ENCODE data around the gene CC2D2B. TPM values are rescaled to one million over a fixed set of nuclear protein-coding genes. Genes with fewer than 3 reads are reported as not detected.

The CC2D2B gene
- total and polyA plus RNA-seq, 2 of the 8 experiments (the other 6 are each of a cell fraction or from before 2014, with no cell fraction given), result 0.09 to 0.71 TPM

DNA sequence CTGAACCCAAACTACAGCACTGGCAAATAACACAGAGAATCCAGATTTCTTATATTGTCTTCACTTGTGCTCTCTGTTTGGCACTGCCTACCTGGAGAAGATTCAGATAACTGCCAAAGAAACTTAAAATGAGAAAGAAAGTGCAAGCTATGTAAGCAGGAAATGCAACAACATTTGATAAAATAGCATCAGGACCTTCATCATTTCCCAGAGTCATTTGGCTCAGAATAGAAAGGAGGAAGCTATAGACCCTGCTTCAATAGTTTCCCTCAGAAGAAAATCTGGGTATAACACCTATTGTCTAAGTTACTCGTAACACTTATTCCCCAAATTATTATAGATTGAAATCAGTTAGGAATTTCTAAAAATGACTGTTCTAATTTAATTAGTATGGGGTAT lies 56.2 kb downstream of the CC2D2B start:
- Histone ChIP-seq H3K4me2 (ENCODE audit: insufficient read depth in 1 of 2, low read depth in 2 of 2, low read length in 2 of 2) (no peak overlapping the region), H3K36me3 (ENCODE audit: control insufficient read depth in 2 of 4, insufficient read depth in 4 of 4, low read length in 3 of 4) (no peaks in the 10 kb centered on the region), H4K20me1 (replicated peaks in 1 of 2; ENCODE audit: control insufficient read depth in 1 of 2, insufficient read depth in 2 of 2, low read length in 2 of 2) (no peaks in the 10 kb centered on the region), H2BK5ac (ENCODE audit: low read depth, low read length) (no peak overlapping the region), H3K23ac (ENCODE audit: insufficient read length) (no peak overlapping the region), H4K5ac (ENCODE audit: insufficient read length, low read depth, low read length) (no peak overlapping the region), H2BK120ac (replicated peaks; ENCODE audit: low read depth, low read length) (no peak overlapping the region), H2BK15ac (ENCODE audit: low read length) (no peak overlapping the region), H3K4me1 (replicated peaks in 1 of 4; ENCODE audit: control insufficient read depth in 3 of 4, insufficient read depth in 4 of 4, low read length in 3 of 4) (no peaks in the 10 kb centered on the region), H4K91ac (replicated peaks; ENCODE audit: insufficient read length, low read length) (no peak overlapping the region), H3K9me3 (ENCODE audit: insufficient read depth in 2 of 2, low read depth in 1 of 2, low read length in 1 of 2) (peaks cover 2 to 4% of the 10 kb centered on the region in 2 experiments; a peak in 1 of 4 replicates), H2BK12ac (ENCODE audit: low read depth, low read length) (no peak overlapping the region), H3K27ac (ENCODE audit: low read depth, low read length) (no peak overlapping the region), H2AK5ac (ENCODE audit: low read depth, low read length) (no peak overlapping the region), H3K27me3 (replicated peaks in 1 of 4; ENCODE audit: control insufficient read depth in 3 of 4, extremely low read depth in 1 of 4, insufficient read depth in 3 of 4, low read length in 3 of 4) (no peaks in the 10 kb centered on the region; a peak in 1 of 7 replicates), H2AFZ (ENCODE audit: low read length) (peak overlapping the region; percentile 77), H3K9ac (replicated peaks in 1 of 4; ENCODE audit: extremely low read depth in 1 of 4, low read depth in 3 of 4, low read length in 3 of 4) (no peak overlapping the region), H3K18ac (ENCODE audit: extremely low read depth, low read length) (no peak overlapping the region), H3K4me3 (ENCODE audit: extremely low read depth in 1 of 4, insufficient read depth in 2 of 4, low read depth in 3 of 4, low read length in 4 of 4) (no peak overlapping the region), H3K23me2 (ENCODE audit: low read depth, low read length) (no peaks in the 10 kb centered on the region), H3K4ac (replicated peaks; ENCODE audit: insufficient read length, low read depth, low read length) (no peak overlapping the region), H3K56ac (replicated peaks; ENCODE audit: insufficient read length, low read depth, low read length) (no peak overlapping the region), H3K14ac (ENCODE audit: insufficient read length) (no peak overlapping the region), H4K8ac (ENCODE audit: extremely low read depth, insufficient read depth, low read length) (no peak overlapping the region), H2BK20ac (ENCODE audit: low read length) (no peak overlapping the region), H3K79me2 (ENCODE audit: control insufficient read depth in 1 of 2, insufficient read depth in 2 of 2, low read length in 2 of 2) (no peaks in the 10 kb centered on the region), H3K79me1 (ENCODE audit: low read depth, low read length) (no peaks in the 10 kb centered on the region)
- WGBS, 2 experiments (ENCODE audit: extremely low coverage in 1 of 2, insufficient coverage in 1 of 2, insufficient read length in 1 of 2, insufficient replicate concordance in 2 of 2, low coverage in 1 of 2, low lambda C conversion rate in 2 of 2, missing lambda C conversion rate in 1 of 2), result 100% methylated on average over 1 of the region's 1 CpG; no CpG with 5 or more reads in 1 of the 2 experiments
- ChIA-PET CTCF (ENCODE audit: partially characterized antibody) (interaction anchor here (0.6 to 1.4 kb wide), 3 partner anchors 10 to 432 kb away, joined by 3 to 5 read pairs (median 3); no protein-coding TSS in a partner anchor), POLR2A (ENCODE audit: partially characterized antibody) (no interaction called here)
- no peak for FAIRE-seq
- TF ChIP-seq EZH2 (IDR thresholded peaks at IDR 0.05; ENCODE audit: low read depth, low read length, severe bottlenecking) (no peak), SIX5 (IDR thresholded peaks at IDR 0.05; ENCODE audit: low read depth, low read length) (no peak), TAF7 (optimal IDR thresholded peaks at IDR 0.05; ENCODE audit: borderline replicate concordance, low read depth, low read length) (no peak), TAF1 (IDR thresholded peaks at IDR 0.05; ENCODE audit: low read depth, low read length) (no peak)
- TF ChIP-seq, protein P1, sequence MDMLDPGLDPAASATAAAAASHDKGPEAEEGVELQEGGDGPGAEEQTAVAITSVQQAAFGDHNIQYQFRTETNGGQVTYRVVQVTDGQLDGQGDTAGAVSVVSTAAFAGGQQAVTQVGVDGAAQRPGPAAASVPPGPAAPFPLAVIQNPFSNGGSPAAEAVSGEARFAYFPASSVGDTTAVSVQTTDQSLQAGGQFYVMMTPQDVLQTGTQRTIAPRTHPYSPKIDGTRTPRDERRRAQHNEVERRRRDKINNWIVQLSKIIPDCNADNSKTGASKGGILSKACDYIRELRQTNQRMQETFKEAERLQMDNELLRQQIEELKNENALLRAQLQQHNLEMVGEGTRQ (IDR thresholded peaks at IDR 0.05; ENCODE audit: low read length), result no peak
- no peak for DNase-seq (ENCODE audit: low read depth in 1 of 2, low spot score in 2 of 2)

Data from H1 (cell line).